HG02610 (cell line): ENCODE data around the gene SFTPB.

Source experiments
- ATAC-seq: cut with Tn5 transposase; IDR thresholded peaks from one replicate; pipeline ENCODE4 v1.9.1; 2021; ENCODE audit warnings: mild to moderate bottlenecking, moderate library complexity; ENCODE audit not compliant: unreplicated experiment

SFTPB gene

GRCh38 chr2:85702800-85703199, 34.8 kb upstream of the SFTPB start:
- ATAC-seq, result no peak

DNA sequence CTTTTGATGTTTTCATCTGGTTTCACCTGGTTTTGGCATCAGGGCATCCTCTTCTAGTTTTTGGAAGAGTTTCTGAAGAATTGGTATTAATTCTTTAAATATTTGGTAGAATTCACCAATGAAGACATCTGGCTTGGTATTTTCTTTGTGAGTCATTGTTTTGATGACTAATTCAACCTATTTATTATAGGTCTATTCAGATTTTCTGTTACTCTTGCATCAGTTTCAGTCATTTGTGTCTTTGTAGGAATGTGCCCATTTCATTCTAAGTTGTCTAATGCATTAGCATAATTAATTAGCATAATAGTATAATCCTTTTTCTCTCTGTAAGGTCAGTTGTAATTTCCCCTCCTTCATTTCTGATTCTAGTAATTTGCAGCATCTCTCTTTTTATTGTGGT, 34.2 kb upstream of the SFTPB start:
- no peak for ATAC-seq

GRCh38 chr2:85699325-85699724, 31.3 kb upstream of the SFTPB start:
- ATAC-seq, result no peak

DNA sequence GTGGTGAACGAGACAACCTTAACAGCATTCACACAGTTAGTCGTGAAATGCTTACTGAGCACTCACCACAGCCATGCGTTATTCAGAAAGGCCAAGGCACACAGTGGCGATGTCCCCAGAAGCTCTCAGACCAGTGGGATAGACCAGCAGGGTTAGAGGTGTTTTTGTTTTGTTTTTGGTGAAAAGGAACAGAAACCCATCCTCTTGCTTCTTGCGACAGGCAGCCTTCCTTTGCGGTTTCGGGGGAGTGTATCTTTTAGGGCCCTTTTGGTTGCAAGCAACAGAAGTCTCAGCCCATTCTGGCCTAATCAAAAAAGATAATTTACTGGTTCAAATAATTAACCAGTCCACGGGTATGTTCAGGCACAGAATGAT, 30.9 kb upstream of the SFTPB start:
- no peak for ATAC-seq

DNA sequence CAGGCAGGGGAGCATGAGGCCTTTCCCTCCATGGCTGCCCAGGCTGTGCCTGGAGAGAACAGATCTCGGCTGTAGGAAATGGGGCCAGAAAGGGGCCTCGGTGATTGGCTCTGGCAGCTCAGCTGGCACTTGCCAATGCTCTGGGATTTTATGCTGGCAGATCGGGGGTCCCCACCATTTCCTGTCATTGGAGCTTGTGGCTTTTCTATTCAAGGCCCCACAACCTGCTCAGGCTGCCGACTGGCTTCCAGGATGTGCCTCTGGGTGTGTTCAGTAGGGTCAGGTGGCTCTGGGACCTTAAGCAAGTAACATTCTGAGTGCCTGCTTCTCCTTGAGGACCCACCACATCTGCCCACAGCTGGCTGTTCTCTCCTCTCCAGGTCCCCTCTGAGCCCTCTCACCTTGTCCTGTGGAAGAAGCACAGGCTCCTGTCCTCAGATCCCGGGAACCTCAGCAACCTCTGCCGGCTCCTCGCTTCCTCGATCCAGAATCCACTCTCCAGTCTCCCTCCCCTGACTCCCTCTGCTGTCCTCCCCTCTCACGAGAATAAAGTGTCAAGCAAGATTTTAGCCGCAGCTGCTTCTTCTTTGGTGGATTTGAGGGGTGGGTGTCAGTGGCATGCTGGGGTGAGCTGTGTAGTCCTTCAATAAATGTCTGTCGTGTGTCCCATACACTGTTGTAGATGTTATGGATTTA, 30.3 kb upstream of the SFTPB start:
- no peak for ATAC-seq

DNA sequence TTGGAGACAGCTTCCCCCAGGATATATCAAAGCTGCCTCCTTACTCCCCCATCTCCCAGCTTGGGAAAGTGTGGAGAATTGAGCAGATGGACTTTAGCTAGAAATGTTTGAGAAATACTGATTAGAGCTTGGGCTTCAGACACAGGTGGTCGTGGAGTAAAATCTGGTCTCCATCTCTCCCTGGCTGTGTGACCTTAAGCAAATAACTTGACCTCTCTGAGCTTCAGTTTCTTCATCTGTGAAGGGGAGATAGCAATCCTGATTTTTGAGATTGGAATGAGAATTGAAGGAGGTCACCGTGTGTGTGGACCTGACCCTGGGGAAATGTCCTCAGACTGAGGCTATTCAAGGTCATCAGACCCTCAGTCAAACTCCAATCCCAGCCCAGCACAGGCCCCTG, 29.7 kb upstream of the SFTPB start:
- no peak for ATAC-seq

DNA sequence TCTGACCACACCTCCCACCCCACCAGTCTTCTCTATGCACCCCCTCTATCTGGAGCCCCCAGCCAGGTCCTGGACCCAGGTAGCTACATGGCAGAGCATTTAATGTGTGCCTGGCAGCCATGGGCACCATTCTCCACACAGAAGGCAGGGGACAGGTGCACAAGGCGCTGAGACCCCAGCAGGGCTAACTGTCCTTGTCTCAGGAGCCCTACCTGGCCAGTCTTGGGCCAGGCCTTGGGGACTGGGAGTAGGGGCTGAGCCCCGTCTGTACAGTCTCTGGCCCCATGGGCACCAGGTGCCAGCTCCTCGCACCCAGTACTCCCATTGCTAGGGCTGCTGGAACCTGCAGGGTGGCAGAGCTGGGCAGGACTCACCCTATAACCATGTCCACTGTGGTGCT, 29.1 kb upstream of the SFTPB start:
- ATAC-seq, result no peak

DNA sequence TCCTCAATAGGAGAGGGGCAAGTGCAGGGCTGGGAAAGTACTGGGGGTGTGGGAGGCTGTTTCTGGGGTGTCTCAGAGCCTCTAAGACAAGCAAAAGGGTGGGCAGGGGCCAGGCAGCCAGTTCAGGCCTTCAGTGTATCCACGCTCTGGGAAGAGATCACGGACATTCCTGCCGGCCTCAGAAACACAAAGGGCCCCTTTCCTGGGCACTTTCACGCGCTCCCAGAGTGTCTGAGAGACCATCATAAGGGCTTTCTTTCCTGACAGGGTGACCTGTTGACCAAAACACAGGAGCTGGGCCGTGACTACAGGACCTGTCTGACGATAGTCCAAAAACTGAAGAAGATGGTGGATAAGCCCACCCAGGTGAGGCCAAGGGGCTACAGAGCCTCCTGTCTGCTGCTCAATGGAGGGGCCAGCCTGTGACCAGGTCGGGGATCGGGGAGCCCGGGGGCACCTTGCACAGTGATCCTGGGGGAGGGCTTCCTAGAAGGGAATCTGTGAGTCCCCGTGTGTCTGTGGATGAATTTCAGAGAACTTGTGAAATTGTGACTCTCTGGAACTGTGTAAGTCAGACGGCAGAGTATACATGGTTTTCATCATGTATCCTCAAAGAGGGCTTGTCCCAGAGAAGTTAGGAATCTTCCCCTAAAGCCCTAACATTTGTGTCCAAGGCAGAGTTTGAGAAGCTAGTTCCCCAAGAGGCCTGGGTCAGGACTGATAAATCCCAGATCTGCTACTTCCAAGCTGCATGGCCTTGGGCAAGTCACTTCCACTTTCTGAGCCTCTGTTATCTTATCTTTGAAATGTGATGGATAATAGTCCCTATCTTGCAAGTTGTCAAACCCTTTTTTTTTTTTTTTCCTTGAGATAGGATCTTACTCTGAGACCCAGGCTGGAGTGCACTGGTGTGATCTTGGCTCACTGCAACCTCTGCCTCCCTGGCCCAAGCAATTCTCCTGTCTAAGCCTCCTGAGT, 28.0 kb upstream of the SFTPB start:
- ATAC-seq, result no peak

- no peak for ATAC-seq
Measured at GRCh38 chr2:85695121-85695520, 27.1 kb upstream of the SFTPB start.

DNA sequence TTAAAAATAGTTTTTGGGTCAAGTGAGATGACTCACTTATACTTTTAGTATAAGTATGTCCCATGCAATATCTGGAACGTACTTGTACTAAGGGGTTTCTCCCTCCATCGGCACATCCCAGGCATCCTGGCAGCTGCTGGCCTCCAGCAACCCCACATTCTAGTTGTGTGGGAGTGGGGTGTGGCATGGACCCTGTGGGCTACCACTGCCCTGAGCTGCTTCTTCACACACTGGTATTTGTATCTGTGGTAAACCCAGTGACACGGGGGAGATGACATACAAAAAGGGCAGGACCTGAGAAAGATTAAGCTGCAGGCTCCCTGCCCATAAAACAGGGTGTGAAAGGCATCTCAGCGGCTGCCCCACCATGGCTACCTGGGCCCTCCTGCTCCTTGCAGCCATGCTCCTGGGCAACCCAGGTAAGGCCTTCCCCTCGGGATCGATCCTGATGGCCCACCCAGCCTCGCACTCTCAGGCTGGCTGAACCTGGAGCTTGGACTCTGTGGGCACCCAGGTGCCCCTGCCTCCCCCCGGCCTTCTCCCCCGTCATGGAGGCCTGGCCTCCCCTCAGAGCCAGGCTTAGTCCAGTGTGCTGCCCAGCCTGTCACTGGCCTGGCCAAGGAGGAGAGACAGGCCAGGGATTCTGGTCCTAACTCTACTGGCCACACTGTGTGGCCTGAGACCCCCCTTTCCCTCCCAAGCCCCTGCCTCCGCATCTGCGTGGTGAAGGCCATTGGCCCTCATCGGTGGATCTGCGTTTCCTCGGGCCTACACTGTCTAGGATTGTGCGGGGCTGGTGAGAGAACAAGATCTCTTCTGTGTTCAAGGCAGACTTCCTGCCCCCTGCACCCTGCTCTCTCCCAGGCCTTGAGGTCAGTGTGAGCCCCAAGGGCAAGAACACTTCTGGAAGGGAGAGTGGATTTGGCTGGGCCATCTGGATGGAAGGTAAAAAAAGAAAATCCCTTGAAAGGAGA, 26.3 kb upstream of the SFTPB start, which contains the start of gene GNLY:
Gene GNLY, plus strand, starts transcription at position 307 of the 974 bp plus-strand sequence. Its CDS starts 61 bp downstream, at position 368.
- no peak for ATAC-seq

DNA sequence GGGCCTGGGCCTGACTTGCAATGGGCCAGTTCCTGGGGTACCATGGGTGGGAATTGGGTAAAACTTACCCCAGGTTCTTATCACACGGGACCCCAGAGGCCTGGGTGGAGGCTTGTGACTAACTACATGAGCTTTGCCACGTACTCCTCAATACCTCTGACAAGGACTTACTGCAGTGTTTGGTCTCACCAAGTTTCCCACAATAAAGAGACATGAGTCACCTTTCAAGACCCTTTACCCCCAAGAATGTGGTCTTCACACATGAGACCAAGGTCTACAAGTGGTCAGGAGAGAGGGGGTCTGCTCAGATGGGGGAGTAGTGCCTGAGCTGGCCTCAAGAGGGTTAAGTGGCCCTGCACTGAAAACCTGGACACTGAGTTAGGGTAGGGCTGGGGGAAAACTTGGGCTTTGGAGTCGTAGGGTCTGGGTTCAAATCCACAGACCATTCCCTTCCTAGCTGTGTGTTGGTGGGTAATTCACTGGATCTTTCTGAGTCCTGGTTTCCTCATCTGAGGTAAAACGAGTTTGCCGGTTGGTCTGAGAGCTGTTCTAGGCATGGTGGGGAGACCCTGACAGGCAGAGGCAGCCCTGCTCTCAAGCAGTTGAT, 24.1 kb upstream of the SFTPB start:
- ATAC-seq, result no peak

- no peak for ATAC-seq
Measured at GRCh38 chr2:85690932-85691331, 22.9 kb upstream of the SFTPB start.

GRCh38 chr2:85684806-85685205, 16.8 kb upstream of the SFTPB start:
- no peak for ATAC-seq

DNA sequence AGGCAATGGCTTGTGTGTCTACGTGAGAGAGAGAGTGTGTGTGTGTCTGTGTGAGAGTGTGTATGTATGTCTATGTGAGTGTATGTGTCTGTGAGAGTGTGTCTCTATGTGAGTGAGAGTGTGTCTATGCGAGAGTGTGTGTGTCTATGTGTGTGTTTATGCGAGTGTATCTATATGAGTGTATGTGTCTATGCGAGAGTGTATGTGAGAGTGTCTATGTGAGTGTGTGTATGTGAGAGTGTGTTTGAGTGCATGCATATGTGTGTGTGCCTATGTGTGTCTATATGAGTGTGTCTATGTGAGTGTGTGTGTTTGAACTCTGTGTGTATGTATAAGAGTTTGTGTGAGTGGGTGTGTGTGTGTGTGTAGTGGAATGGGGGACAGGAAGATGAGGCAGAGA, 16.4 kb upstream of the SFTPB start:
- no peak for ATAC-seq

GRCh38 chr2:85682378-85682777, 14.4 kb upstream of the SFTPB start:
- ATAC-seq, result no peak

DNA sequence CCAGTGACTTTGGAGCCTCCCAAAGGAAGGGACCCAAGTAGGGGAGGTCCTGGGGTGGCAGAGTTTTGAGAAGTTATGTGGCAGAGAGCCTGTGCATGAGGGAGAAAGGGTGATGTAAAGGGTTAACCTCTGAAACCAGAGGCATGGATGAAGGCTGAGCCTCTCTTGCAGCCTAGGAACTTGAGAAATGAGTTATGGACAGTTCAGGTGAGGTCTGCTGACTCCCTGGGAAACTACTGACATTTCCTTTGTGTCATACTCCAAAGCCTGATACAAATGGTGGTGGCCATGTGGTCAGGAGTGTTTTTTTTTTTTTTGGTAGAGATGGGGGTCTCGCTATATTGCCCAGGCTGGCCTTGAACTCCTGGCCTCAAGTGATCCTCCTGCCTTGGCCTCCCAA, 13.8 kb upstream of the SFTPB start:
- no peak for ATAC-seq

- ATAC-seq, result no peak
Measured at GRCh38 chr2:85681372-85681763, 13.4 kb upstream of the SFTPB start.

GRCh38 chr2:85680707-85681371, 12.8 kb upstream of the SFTPB start:
- ATAC-seq, result no peak

DNA sequence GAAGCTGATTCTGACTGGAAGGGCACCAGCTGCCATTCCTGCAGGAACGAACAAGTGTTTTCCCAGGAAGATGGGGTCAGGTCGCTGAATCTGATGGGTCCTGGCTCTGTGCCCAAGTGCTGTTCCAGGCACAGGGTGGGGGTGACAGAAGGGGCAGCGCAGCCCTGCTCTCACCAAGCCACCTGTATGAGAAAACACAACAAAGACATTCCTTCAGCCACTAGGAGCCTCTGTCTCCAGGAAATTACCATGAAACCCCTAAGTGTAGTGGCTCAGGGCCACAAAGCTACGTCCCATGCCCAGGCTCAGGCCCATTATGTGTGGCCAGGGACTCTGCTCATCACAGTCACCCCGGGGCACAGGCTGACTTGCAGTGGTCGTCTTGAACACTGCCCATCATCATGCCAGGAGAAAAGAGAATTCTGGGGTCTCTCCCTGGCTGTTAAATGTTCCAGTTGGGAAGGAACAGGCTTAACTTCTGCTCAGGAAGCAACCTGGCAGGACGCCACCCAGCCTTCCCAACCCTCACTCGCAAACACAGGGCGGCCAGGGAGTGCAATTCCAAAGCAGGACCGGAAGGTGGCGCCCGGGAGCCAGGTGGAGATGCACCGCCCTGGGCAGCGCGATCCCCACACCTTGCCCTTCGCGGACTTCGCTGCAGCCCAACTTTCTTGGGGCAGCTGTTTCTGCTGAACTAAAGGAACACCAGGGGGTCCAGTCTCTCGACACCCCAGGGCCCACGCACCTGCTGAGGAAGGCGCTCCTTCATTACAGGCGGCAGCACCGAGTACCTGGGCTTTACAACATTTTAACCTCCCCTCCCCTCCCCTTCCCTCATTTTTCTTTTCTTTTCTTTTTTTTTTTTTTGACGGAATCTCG, 11.0 kb upstream of the SFTPB start:
- ATAC-seq, result peak; percentile 65
